NCI-H1417 treated with DMSO at 0.1 percent for 48 hours (cell line): ENCODE data around the gene CCDC138.

Experiments used
- DNase-seq: peaks from one replicate; lab custom pipeline; 2025; lab: John Stamatoyannopoulos, UW

Gene CCDC138

DNA sequence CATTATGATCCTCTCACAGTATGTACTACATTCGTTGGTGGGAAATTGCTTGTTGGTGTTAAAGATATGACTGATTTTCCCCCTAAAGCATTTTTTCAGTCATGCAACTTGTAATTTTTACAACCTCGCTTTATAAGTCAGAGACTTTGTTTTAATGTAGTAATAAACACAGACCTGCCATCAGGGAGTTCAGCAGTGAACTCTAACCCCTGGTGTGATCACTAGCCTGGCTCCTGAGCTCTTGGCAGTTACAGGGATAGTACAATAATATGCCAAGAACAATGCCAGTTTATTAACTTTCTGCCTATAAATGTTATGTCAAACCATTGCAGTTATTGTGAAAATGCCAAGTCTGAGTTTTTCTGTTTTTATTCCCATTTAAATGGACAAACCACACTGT is 108.6 kb downstream of the CCDC138 start:
- DNase-seq: no peak

DNA sequence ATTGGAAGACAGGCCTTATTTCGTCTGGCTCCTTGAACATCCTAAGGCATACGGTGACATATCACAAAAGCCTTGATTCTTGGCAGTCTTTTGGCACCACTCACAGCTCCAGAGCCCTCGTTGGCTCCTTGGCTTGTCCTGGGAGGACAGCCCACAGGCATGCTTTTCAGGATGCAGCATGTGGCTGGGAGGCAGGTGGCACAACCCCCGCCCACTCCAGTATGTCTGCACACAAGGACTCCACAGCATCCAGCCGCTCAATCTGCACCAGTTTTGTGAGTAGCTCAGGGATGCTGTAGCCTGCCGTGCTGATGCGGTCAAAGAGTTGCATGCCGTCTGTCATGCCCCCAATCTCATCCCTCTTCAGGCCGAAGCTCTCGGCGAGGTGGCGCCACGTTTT is 110.2 kb downstream of the CCDC138 start:
- no peak for DNase-seq

DNA sequence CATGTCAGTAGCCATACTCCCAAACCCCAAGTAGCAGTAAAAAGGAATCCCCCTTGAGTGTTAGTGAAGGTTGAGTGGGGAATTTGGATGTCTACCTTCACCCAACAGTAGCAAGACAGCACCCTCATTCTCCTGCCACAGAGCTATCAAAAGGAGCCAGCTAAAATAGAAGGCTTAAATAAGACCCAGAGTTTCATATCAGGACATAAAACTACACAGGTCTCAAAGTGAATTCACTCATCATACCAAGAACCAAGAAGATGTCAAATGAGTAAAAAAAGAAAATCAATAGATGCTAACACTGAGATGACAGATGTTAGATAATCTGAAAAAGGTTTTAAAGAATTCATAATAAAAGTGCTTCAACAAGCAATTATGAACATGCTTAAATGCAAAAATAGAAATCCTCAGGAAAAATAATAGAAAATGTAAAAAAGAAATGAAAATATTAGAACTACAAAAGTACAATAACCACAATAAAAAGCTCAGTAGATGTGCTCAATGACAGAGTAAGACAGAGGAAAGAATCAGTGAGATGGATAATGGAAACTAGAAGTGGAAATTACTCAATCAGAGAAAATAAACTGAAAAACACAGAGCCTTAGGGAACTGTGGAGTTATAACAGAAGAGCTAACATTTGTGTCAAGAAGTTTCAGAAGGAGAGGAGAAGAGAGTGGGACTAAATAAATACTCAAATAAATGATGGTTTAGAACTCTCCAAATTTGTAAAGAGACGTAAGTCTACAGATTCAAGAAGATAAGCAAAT is 111.9 kb downstream of the CCDC138 start:
- no peak for DNase-seq

- DNase-seq: no peak
Measured at GRCh38 chr2:108904680-108905079, 118.1 kb downstream of the CCDC138 start.

DNA sequence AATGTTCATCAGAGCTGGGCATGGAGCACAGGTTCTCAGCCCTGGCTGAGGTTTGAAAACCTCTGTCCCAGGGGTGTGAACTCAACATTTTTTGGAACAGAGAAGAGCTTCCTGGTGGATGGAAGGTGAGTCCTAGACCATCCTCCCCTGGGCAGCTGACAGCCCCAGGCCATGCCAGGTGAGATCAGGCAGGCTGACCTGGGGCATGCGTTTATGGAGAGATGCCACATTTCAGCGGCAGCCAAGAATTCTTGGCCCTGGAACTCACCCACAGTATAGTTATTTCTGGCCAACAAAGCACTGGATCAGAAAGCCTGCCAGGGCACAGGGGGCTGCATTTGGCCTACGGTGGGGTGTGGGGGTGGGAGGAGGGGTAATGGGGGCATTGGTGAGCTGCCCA is 118.6 kb downstream of the CCDC138 start:
- no peak for DNase-seq

GRCh38 chr2:108905906-108906305 is 119.3 kb downstream of the CCDC138 start:
- no peak for DNase-seq

DNA sequence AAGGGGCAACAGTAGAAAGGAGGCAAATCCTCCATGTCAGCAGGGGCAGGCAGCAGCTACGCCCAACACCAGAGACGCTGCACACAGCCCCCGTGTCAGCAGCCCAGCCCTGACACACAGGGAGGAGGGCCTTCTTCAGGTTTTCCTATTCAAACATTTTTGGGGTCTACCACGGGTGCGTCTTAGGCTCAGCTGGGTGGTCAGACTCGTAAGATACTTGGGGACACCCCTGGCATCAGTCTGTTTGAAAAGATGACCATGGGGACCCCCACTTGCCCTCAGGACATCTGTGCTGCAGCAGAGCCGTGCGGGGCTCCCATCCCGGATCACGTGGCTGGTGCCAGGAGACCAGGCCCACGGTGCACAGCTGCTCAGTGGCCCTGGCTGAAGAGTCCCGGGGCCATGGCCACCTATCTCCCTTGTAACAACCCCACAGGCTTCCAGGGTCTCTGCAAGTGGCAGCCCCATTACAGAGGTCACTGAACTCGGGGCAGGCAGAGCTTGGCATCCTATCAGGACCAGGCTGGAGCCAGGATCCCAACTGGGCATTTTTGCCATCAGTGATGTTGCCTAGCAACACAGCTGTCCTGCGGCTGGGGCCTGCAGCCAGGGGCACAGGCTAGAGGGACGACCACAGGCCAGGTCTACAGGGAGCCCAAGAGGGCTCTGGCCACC is 120.0 kb downstream of the CCDC138 start:
- DNase-seq: no peak

DNA sequence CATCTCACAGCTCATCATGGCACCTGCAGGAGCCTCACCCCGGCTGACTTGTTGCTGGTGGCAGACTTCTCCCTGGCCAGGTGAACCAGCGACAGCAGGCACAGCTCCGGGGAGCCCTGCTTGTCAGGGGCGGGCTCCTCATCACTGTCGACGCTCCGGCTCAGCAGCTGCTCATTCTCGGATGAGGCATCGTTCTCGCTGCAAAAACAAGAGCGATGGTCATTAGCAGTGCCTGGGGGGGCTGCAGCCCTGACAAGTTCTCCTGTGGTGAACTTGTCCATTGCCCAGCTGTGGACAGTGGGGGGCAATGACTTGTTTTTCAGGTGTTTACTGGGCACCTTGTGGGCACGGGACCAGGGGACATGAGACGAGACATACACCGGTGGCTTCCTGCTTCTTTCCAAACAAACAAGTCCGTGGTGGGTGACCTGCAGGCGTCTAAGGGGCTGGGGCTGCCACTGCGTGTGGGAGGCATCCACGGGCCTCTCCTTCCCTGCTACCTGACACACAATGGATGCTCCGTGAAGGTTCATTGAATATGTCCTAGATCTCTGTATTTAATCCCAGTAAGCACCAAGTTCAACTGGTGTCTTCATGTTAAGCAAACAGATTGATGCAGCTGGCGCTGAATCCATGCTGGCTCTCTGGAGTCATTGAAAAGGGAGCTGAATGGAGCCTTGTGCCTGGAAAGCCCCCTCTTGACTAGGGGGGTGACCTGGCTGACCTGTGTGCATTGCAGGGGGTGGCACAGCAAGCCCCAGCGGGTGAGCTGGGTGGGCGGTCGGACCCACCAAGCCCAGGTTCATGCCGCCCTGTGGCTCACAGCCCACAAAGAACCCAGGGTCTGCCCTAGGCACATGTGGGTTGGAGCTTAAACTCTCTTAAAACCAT is 121.5 kb downstream of the CCDC138 start:
- no peak for DNase-seq

- DNase-seq: no peak
Measured at GRCh38 chr2:108908713-108909070, 122.1 kb downstream of the CCDC138 start.

- no peak for DNase-seq
Measured at GRCh38 chr2:108909275-108909823, 122.8 kb downstream of the CCDC138 start.

DNA sequence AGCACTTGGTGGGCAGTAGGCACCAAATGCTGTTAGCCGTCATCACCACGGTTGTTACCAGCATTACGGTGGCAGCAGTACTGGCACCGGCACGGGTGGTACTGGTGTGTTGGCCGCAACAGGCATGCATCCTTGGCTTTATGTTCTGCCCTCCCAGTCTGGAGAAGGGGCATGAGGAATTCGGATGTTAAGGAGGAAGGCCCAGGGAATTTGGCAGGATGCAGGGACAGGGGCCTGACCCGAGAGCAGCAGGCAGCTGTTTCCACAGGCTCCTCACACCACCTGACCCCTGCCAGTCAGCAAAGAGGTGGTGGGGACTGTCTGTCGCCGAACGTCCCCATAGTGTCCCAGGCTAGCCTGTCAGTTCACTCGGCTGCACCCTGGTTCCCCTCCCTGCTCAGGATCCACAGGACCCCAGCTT is 123.5 kb downstream of the CCDC138 start:
- DNase-seq: no peak

- DNase-seq: no peak
Measured at GRCh38 chr2:108910541-108911396, 124.2 kb downstream of the CCDC138 start.

DNA sequence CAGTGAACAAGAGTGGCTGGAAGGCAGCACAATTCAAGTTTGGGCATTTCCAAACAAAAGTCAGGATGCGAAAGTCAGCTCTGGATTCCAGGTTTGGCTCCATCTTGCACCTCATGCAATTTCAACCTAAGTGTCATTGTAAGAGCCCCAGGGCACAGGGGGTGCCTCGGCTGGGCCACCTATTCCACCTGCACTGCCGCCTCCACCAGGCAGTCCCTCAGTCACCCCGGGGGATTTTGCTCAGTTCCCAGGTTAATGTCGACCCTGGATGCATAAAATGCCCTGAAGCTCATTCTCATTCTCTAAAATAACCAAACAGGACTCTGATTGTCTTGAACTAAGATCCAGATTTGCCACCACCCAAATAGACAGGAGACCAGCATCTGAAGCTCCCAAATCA is 124.8 kb downstream of the CCDC138 start:
- no peak for DNase-seq

DNA sequence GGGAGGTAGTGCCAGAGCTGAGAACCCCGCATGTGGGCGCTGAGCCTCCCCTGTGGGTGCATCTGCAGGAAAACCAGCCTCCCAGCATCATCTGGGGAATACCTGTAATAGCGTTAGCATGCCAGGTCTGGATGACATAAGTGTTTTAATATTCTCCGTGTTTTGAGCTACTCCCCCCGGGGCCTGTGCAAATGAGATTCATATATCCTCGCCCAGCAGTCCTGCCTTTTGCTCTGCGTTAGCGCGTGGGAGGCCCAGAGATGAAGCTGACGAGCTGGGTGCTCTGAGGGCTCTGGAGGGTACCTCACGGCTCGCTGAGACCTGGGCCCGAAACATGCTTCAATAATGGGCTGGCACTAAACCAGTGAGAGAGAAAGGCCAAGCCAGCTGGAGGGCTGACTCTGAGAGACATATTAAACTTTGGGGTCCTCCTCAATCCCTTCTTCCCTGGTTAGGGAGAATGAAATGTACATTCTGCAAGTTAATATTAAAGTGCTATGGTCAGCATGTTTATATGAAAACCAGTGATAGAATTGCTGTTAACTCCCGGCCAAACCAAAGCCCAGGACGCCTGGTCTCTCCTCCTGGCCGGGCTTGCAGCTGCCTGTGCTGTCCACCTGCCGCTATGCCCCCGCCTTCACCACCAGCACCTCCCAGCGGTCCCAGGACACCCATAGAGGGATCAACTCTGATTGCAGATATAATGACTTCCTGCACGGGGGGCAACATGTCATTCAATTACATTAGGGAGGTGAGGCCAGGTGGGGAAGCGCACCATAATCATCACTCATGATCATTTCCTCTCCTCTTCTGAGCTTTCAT is 125.4 kb downstream of the CCDC138 start:
- no peak for DNase-seq

DNA sequence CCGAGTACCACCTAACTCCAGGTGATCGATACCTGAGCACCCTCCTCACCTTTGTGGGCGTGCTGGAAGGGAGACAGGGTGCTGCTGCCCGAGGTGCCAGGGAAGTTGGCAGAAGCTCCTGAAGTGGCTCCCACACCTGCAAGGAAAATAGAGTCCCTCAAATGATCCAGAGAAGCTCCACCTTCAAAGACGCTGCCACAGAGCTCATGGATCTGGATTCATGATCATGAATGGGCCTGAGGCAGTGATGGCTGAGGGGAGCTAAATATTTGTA is 126.0 kb downstream of the CCDC138 start:
- no peak for DNase-seq

DNA sequence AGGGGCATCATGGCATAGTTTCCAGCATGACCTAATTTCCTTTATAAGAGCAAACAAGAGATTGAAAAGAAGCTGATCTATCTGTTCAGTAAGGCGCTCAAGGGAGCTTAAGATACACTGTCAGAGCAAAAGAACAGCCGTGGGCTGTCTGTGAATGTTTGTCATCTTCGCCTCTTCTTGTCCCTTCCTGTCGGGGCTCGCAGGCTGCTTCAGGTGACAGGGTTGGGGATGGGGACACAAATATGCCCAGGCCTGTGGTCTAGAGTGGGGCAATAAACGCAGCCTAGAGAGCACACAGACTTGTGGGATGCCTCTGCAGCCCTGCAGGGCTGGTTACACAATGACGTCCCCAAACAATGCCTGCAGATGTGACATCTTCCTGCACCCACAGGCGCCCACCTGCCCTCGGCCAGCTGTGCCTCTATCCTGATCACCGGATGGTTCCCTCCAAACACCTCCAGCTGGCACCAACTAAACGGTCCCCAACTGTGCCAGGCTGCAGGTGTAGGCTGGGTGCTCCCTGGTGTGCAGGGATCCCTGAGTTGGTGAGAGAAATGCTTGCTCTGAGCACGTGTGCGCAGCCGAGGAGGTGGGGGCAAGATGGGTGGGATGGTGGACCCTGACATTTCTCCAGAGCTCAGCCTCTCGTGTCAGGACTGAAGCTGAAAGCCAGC is 129.7 kb downstream of the CCDC138 start:
- peak; percentile 9 for DNase-seq

DNA sequence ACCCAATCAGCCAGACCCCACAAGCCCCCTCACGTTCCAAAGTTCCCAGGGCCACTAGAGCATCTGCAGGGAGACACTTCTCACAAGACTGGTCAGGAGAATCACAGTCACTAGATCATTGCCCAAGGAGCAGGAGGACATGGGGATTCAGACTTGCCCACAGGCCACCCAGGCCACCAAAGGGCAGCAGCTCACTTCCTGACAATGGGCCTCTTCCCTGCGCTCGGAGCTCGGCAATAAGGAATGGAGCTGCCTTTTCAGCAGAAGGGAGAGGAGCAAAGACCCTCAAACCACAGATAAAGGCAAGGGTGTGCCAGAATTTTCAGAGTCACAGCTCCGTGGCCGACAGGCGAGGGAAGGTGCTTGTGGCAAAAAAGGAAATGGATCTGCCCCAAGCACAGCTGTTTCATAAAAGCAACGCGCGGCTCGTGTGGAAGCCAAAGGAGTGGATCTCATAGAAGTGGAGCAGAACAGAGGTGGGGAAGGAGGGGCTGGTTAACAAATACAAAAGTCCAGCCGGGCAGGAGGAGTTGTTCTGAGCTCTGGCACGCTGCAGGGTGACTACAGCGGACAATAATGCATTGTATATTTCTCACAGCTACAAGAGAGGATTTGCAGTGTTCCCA is 130.3 kb downstream of the CCDC138 start:
- no peak for DNase-seq

- DNase-seq: no peak
Measured at GRCh38 chr2:108917526-108917925, 131.0 kb downstream of the CCDC138 start.

- no peak for DNase-seq
Measured at GRCh38 chr2:108918156-108918874, 131.7 kb downstream of the CCDC138 start.
